ENCODE results near the gene ITGB2. TPM values are rescaled to one million over a fixed set of nuclear protein-coding genes. Genes with fewer than 3 reads are reported as not detected.
"Not testable (repeated sequence)": the region's sequence is repeated elsewhere in the genome, so short reads cannot be mapped to it uniquely, and the experiment has no call there.

ITGB2 gene
- polyA plus RNA-seq, 3 donors from 2014 or later, result 1,416 to 2,161 (median 1,452) TPM

GRCh38 chr21:44931501-44932407 lies 11.1 kb upstream of the ITGB2 start:
- Mint-ChIP-seq H3K27me3 (ENCODE audit: low read depth in 3 of 3) (peaks cover 0 to 6% (median 4%) of the 10 kb centered on the region in 3 donors), H3K36me3 (no peaks in the 10 kb centered on the region), H3K4me1 (peaks cover 50 to 52% of the 10 kb centered on the region in 2 donors), H3K9me3 (no peaks in the 10 kb centered on the region), H3K27ac (peak overlapping the region; percentile 86 to 95 (median 88)), H3K4me3 (peak overlapping the region; percentile 82 to 92 (median 89))
- DNase-seq, result peak in 1 of 3 donors; percentile 16

- DNase-seq, result peak in 1 of 3 donors; percentile 41
- H3K4me1 Mint-ChIP-seq, result peaks cover 56 to 58% of the 10 kb centered on the region in 2 donors
- peaks cover 0 to 9% (median 6%) of the 10 kb centered on the region in 3 donors for H3K27me3 Mint-ChIP-seq (ENCODE audit: low read depth in 3 of 3)
- H3K27ac Mint-ChIP-seq, result peak overlapping the region; percentile 86 to 95 (median 88)
- H3K36me3 Mint-ChIP-seq, result no peaks in the 10 kb centered on the region
- H3K9me3 Mint-ChIP-seq, result no peaks in the 10 kb centered on the region
- H3K4me3 Mint-ChIP-seq, result peak overlapping the region; percentile 82 to 92 (median 89)
Measured at GRCh38 chr21:44931137-44931500, 10.4 kb upstream of the ITGB2 start.

- H3K4me1 Mint-ChIP-seq, result peaks cover 60 to 64% of the 10 kb centered on the region in 2 donors
- H3K36me3 Mint-ChIP-seq, result no peaks in the 10 kb centered on the region
- peak overlapping the region; percentile 82 to 92 (median 89) for H3K4me3 Mint-ChIP-seq
- peak overlapping the region; percentile 86 to 95 (median 89) for H3K27ac Mint-ChIP-seq
- no peaks in the 10 kb centered on the region for H3K9me3 Mint-ChIP-seq
- peaks cover 0 to 12% (median 7%) of the 10 kb centered on the region in 3 donors for H3K27me3 Mint-ChIP-seq (ENCODE audit: low read depth in 3 of 3)
- peak; percentile 75 to 84 (median 76) for DNase-seq
Measured at GRCh38 chr21:44930543-44930981, 9.9 kb upstream of the ITGB2 start.

- H3K27me3 Mint-ChIP-seq (ENCODE audit: low read depth in 3 of 3), result peaks cover 6 to 18% (median 12%) of the 10 kb centered on the region in 3 donors
Measured at GRCh38 chr21:44929799-44930542, 9.3 kb upstream of the ITGB2 start.

GRCh38 chr21:44929242-44929798 lies 8.6 kb upstream of the ITGB2 start:
- Mint-ChIP-seq H3K27ac (peak overlapping the region; percentile 86 to 95 (median 89)), H3K36me3 (no peaks in the 10 kb centered on the region), H3K4me1 (peaks cover 73 to 76% of the 10 kb centered on the region in 2 donors), H3K9me3 (no peaks in the 10 kb centered on the region), H3K4me3 (peak overlapping the region; percentile 58 to 92 (median 86)), H3K27me3 (ENCODE audit: low read depth in 3 of 3) (peaks cover 6 to 18% (median 12%) of the 10 kb centered on the region in 3 donors)
- no peak for DNase-seq

More at GRCh38 chr21:44929799-44930542, 9.3 kb upstream of the ITGB2 start:
- Mint-ChIP-seq H3K36me3 (no peaks in the 10 kb centered on the region), H3K4me3 (peak overlapping the region; percentile 82 to 92 (median 89)), H3K9me3 (no peaks in the 10 kb centered on the region), H3K27ac (peak overlapping the region; percentile 86 to 95 (median 89)), H3K4me1 (peaks cover 66 to 70% of the 10 kb centered on the region in 2 donors)
- no peak for DNase-seq

GRCh38 chr21:44928500-44929241 lies 8.0 kb upstream of the ITGB2 start:
- peaks cover 6 to 18% (median 12%) of the 10 kb centered on the region in 3 donors for H3K27me3 Mint-ChIP-seq (ENCODE audit: low read depth in 3 of 3)
- not testable (repeated sequence) for H3K36me3 Mint-ChIP-seq, H3K9me3 Mint-ChIP-seq, DNase-seq
- H3K27ac Mint-ChIP-seq, result peak overlapping the region; percentile 86 to 97 (median 95)
- H3K4me1 Mint-ChIP-seq, result peaks cover 79 to 83% of the 10 kb centered on the region in 2 donors
- H3K4me3 Mint-ChIP-seq, result peak overlapping the region; percentile 82 to 92 (median 90)

- no peaks in the 10 kb centered on the region for H3K36me3 Mint-ChIP-seq
Measured at GRCh38 chr21:44927587-44928461, 7.1 kb upstream of the ITGB2 start.

GRCh38 chr21:44927259-44927586 lies 6.5 kb upstream of the ITGB2 start:
- Mint-ChIP-seq H3K4me3 (peak overlapping the region; percentile 79 to 91 (median 90)), H3K9me3 (no peaks in the 10 kb centered on the region), H3K27ac (peak overlapping the region; percentile 86 to 97 (median 96)), H3K4me1 (peaks cover 89 to 93% of the 10 kb centered on the region in 2 donors), H3K27me3 (ENCODE audit: low read depth in 3 of 3) (peaks cover 6 to 18% (median 12%) of the 10 kb centered on the region in 3 donors), H3K36me3 (no peaks in the 10 kb centered on the region)
- DNase-seq, result no peak

More at GRCh38 chr21:44927587-44928461, 7.1 kb upstream of the ITGB2 start:
- H3K27ac Mint-ChIP-seq, result peak overlapping the region; percentile 86 to 97 (median 95)
- H3K9me3 Mint-ChIP-seq, result no peaks in the 10 kb centered on the region
- H3K27me3 Mint-ChIP-seq (ENCODE audit: low read depth in 3 of 3), result peaks cover 6 to 18% (median 12%) of the 10 kb centered on the region in 3 donors
- H3K4me1 Mint-ChIP-seq, result peaks cover 83 to 87% of the 10 kb centered on the region in 2 donors
- DNase-seq, result peak; percentile 76 to 79 (median 77)
- H3K4me3 Mint-ChIP-seq, result peak overlapping the region; percentile 79 to 91 (median 90)

GRCh38 chr21:44926331-44927101 lies 5.8 kb upstream of the ITGB2 start:
- Mint-ChIP-seq H3K27me3 (ENCODE audit: low read depth in 3 of 3) (peaks cover 6 to 18% (median 12%) of the 10 kb centered on the region in 3 donors), H3K4me3 (peak overlapping the region; percentile 79 to 91 (median 90)), H3K9me3 (no peaks in the 10 kb centered on the region), H3K36me3 (no peaks in the 10 kb centered on the region), H3K4me1 (peaks cover 94 to 100% of the 10 kb centered on the region in 2 donors), H3K27ac (peak overlapping the region; percentile 86 to 97 (median 96))
- DNase-seq, result peak; percentile 48 to 54 (median 49)

GRCh38 chr21:44925378-44925755 lies 4.7 kb upstream of the ITGB2 start:
- Mint-ChIP-seq H3K4me3 (peak overlapping the region; percentile 67 to 91 (median 87)), H3K9me3 (no peaks in the 10 kb centered on the region), H3K27ac (peak overlapping the region; percentile 86 to 97 (median 94))

GRCh38 chr21:44924606-44925377 lies 4.1 kb upstream of the ITGB2 start:
- DNase-seq, result peak; percentile 36 to 46 (median 41)
- Mint-ChIP-seq H3K27me3 (ENCODE audit: low read depth in 3 of 3) (peaks cover 7 to 18% (median 15%) of the 10 kb centered on the region in 3 donors), H3K4me3 (peak overlapping the region; percentile 67 to 91 (median 87)), H3K9me3 (no peaks in the 10 kb centered on the region), H3K27ac (peak overlapping the region; percentile 86 to 97 (median 94)), H3K4me1 (peaks cover 86 to 92% of the 10 kb centered on the region in 2 donors), H3K36me3 (peaks cover 0 to 4% (median 0%) of the 10 kb centered on the region in 3 donors)

More at GRCh38 chr21:44925378-44925755, 4.7 kb upstream of the ITGB2 start:
- peaks cover 92 to 98% of the 10 kb centered on the region in 2 donors for H3K4me1 Mint-ChIP-seq
- peaks cover 0 to 4% (median 0%) of the 10 kb centered on the region in 3 donors for H3K36me3 Mint-ChIP-seq
- peaks cover 6 to 16% (median 11%) of the 10 kb centered on the region in 3 donors for H3K27me3 Mint-ChIP-seq (ENCODE audit: low read depth in 3 of 3)
- peak in 2 of 3 donors; percentile 40 to 48 for DNase-seq

All from immature natural killer cell (primary cell).